Astrocyte (in vitro differentiated cells and primary cell): Measurements from ENCODE around the gene PTPRN2. TPM values are rescaled to one million over a fixed set of nuclear protein-coding genes. Genes with fewer than 3 reads are reported as not detected.

Experiments
- DNase-seq: peaks from one replicate; pipeline ENCODE4 v3.0.0-alpha.2; 2010; ENCODE audit warnings: low read depth
- FAIRE-seq: peaks from 2 replicates; lab custom pipeline; 2011; peaks lifted over from hg19 to GRCh38; lab: Jason Lieb, UNC
- H2AFZ ChIP-seq: 2 replicates; pipeline ENCODE4 v1.6.0; 2012; ENCODE audit warnings: low read depth, low read length, inconsistent platforms
- H3K27ac ChIP-seq: 2 replicates; pipeline ENCODE4 v1.5.1; 2011; ENCODE audit warnings: low read depth, low read length, inconsistent platforms
- H3K27me3 ChIP-seq: 2 replicates; pipeline ENCODE4 v1.6.0; 2011; ENCODE audit warnings: low read length, inconsistent platforms; ENCODE audit not compliant: insufficient read depth
- H3K36me3 ChIP-seq: 2 replicates; pipeline ENCODE4 v1.5.1; 2011; ENCODE audit warnings: low read length, inconsistent platforms; ENCODE audit not compliant: insufficient read depth
- H3K4me1 ChIP-seq: 2 replicates; pipeline ENCODE4 v1.5.1; 2011; ENCODE audit warnings: low read length, inconsistent platforms; ENCODE audit not compliant: insufficient read depth
- H3K4me2 ChIP-seq: 2 replicates; pipeline ENCODE4 v1.6.0; 2012; ENCODE audit warnings: low read length, inconsistent platforms
- H3K4me3 ChIP-seq: 2 replicates; pipeline ENCODE4 v1.5.1; 2011; ENCODE audit warnings: low read depth, mild to moderate bottlenecking, low read length, inconsistent platforms; ENCODE audit not compliant: insufficient read depth
- H3K79me2 ChIP-seq: 2 replicates; pipeline ENCODE4 v1.6.0; 2012; ENCODE audit warnings: mild to moderate bottlenecking, low read length, inconsistent platforms; ENCODE audit not compliant: insufficient read depth
- H3K9ac ChIP-seq: 2 replicates; pipeline ENCODE4 v1.6.0; 2012; ENCODE audit warnings: mild to moderate bottlenecking, low read length, inconsistent platforms
- H3K9me3 ChIP-seq: 2 replicates; pipeline ENCODE4 v1.5.1; 2012; ENCODE audit warnings: low read depth, mild to moderate bottlenecking, low read length, inconsistent platforms; ENCODE audit not compliant: insufficient read depth
- H4K20me1 ChIP-seq: 2 replicates; pipeline ENCODE4 v1.6.0; 2012; ENCODE audit warnings: low read length, inconsistent platforms; ENCODE audit not compliant: insufficient read depth
- H3K27ac Mint-ChIP-seq: one replicate; pipeline ENCODE4 v1.8.0; 2021; ENCODE audit warnings: mild to moderate bottlenecking, mixed read lengths; ENCODE audit not compliant: unreplicated experiment
- H3K27me3 Mint-ChIP-seq: one replicate; pipeline ENCODE4 v1.8.0; 2021; ENCODE audit warnings: low read depth, mixed read lengths; ENCODE audit not compliant: unreplicated experiment
- H3K36me3 Mint-ChIP-seq: one replicate; pipeline ENCODE4 v1.8.0; 2021; ENCODE audit warnings: low read depth, mixed read lengths; ENCODE audit not compliant: unreplicated experiment
- H3K4me1 Mint-ChIP-seq: one replicate; pipeline ENCODE4 v1.8.0; 2021; ENCODE audit warnings: low read depth, mixed read lengths; ENCODE audit not compliant: unreplicated experiment
- H3K4me3 Mint-ChIP-seq: one replicate; pipeline ENCODE4 v1.8.0; 2021; ENCODE audit warnings: mild to moderate bottlenecking, moderate library complexity, mixed read lengths; ENCODE audit not compliant: unreplicated experiment
- H3K9me3 Mint-ChIP-seq: one replicate; pipeline ENCODE4 v1.8.0; 2021; ENCODE audit warnings: mild to moderate bottlenecking, mixed read lengths; ENCODE audit not compliant: unreplicated experiment
- EZH2 ChIP-seq: IDR thresholded peaks from 2 replicates; pipeline ENCODE4 v1.6.1; 2012; ENCODE audit warnings: mild to moderate bottlenecking, low read length, inconsistent platforms; ENCODE audit not compliant: insufficient read depth
- total RNA-seq: library from RNA; stranded (reverse); gene quantifications from 2 replicates; pipeline ENCODE4 v1.2.1, GENCODE V29; 2021
- TF ChIP-seq, protein P1 (sequence below): IDR thresholded peaks from 2 replicates; pipeline ENCODE4 v1.5.1; 2011; ENCODE audit warnings: low read depth, mild to moderate bottlenecking, inconsistent platforms, low read length, moderate library complexity; ENCODE audit not compliant: insufficient read depth

The PTPRN2 gene
- total RNA-seq, 1 donor from 2014 or later = 0.09 TPM

DNA sequence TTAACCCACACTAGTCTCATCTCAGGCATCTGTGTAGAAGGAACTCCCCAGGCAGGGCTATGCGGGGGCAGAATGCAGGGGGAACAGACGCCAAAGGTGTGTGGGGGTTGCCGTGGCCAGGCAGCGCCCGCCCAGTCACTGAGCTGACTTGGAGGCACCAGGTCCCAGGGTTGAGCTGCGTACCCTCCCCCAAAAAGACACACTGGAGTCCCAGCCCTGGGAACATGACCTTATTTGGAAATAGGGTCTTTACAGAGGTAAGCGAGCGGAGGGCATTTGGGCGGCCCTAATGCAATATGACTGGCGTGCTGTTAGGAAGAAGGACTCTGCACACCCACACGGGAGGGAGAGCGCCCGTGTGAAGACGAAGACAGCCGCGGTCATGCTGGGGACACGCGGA is 976.3 kb downstream of the PTPRN2 start:
- Histone ChIP-seq H3K9ac (no peak overlapping the region), H4K20me1 (no peaks in the 10 kb centered on the region), H3K27me3 (no peaks in the 10 kb centered on the region), H3K27ac (no peak overlapping the region), H3K4me3 (no peak overlapping the region), H3K9me3 (no peaks in the 10 kb centered on the region), H3K4me1 (no peaks in the 10 kb centered on the region), H2AFZ (no peak overlapping the region), H3K4me2 (no peak overlapping the region), H3K36me3 (no peaks in the 10 kb centered on the region), H3K79me2 (no peaks in the 10 kb centered on the region)
- Mint-ChIP-seq H3K27ac (no peak overlapping the region), H3K9me3 (peaks cover 45% of the 10 kb centered on the region), H3K4me3 (no peak overlapping the region), H3K36me3 (no peaks in the 10 kb centered on the region), H3K4me1 (no peaks in the 10 kb centered on the region), H3K27me3 (no peaks in the 10 kb centered on the region)
- no peak for TF ChIP-seq EZH2
- TF ChIP-seq, protein P1, sequence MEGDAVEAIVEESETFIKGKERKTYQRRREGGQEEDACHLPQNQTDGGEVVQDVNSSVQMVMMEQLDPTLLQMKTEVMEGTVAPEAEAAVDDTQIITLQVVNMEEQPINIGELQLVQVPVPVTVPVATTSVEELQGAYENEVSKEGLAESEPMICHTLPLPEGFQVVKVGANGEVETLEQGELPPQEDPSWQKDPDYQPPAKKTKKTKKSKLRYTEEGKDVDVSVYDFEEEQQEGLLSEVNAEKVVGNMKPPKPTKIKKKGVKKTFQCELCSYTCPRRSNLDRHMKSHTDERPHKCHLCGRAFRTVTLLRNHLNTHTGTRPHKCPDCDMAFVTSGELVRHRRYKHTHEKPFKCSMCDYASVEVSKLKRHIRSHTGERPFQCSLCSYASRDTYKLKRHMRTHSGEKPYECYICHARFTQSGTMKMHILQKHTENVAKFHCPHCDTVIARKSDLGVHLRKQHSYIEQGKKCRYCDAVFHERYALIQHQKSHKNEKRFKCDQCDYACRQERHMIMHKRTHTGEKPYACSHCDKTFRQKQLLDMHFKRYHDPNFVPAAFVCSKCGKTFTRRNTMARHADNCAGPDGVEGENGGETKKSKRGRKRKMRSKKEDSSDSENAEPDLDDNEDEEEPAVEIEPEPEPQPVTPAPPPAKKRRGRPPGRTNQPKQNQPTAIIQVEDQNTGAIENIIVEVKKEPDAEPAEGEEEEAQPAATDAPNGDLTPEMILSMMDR = no peak
- FAIRE-seq (no peak), DNase-seq (no peak)

DNA sequence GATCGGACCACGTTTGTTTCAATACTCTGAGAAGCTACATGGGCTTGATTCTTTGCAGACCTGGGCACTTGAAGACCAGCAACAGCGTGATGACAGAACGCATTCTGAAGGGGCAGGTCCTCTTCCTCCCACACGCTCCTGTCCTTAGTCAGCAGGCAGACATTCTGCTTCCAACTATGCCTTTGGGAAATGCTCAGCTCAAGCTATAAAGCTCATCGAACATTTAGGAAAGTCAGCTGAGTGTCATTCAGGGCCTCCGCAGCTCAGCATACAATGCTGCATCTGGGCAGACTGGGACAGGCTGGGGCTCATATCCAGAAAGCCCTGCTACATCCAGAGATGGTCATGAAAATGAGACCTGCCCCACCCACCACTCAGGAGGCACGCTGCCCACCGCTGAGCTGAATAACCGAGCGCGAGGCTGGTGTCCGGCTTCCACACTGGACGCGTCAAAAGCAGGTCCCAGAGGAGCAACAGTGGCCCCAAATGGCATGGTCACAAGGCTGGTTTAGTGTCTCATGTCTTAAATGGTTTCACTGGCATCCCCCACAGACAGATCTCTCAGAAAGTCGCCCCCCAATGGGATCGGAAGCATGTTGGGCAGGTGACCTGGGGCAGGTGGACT is 976.8 kb downstream of the PTPRN2 start:
- no peaks in the 10 kb centered on the region for H3K27me3 Mint-ChIP-seq
- FAIRE-seq = no peak
- no peaks in the 10 kb centered on the region for H3K9me3 ChIP-seq

More for the DNA sequence above, 976.8 kb downstream of the PTPRN2 start:
- Histone ChIP-seq H3K4me1 (no peaks in the 10 kb centered on the region), H3K79me2 (no peaks in the 10 kb centered on the region), H2AFZ (no peak overlapping the region), H3K4me2 (no peak overlapping the region), H3K36me3 (no peaks in the 10 kb centered on the region), H4K20me1 (no peaks in the 10 kb centered on the region), H3K27me3 (no peaks in the 10 kb centered on the region), H3K4me3 (no peak overlapping the region), H3K27ac (no peak overlapping the region), H3K9ac (no peak overlapping the region)
- Mint-ChIP-seq H3K36me3 (no peaks in the 10 kb centered on the region), H3K27ac (no peak overlapping the region), H3K9me3 (peaks cover 45% of the 10 kb centered on the region), H3K4me3 (no peak overlapping the region), H3K4me1 (no peaks in the 10 kb centered on the region)
- DNase-seq = peak; percentile 5
- no peak for TF ChIP-seq EZH2
- TF ChIP-seq, protein P1 = no peak
